OCI-LY3 (cell line): ENCODE measurements around the gene LMO1.

Experiments used
- EZH2phosphoT487 ChIP-seq: fragments of 200-600 bp; shearing (Covaris generic); IDR thresholded peaks from 2 replicates; pipeline ENCODE4 v1.6.1; 2018; ENCODE audit warnings: antibody characterized with exemption, mixed run types, low read depth
- TF ChIP-seq, protein P1 (sequence below): fragments of 200-600, 300-600 bp; sonication (generic); IDR thresholded peaks from 2 replicates; pipeline ENCODE4 v1.5.1; 2014; ENCODE audit warnings: antibody characterized with exemption, low read length, low read depth

GRCh38 chr11:8253566-8253965 lies 10.1 kb downstream of the LMO1 start:
- TF ChIP-seq, protein P1, sequence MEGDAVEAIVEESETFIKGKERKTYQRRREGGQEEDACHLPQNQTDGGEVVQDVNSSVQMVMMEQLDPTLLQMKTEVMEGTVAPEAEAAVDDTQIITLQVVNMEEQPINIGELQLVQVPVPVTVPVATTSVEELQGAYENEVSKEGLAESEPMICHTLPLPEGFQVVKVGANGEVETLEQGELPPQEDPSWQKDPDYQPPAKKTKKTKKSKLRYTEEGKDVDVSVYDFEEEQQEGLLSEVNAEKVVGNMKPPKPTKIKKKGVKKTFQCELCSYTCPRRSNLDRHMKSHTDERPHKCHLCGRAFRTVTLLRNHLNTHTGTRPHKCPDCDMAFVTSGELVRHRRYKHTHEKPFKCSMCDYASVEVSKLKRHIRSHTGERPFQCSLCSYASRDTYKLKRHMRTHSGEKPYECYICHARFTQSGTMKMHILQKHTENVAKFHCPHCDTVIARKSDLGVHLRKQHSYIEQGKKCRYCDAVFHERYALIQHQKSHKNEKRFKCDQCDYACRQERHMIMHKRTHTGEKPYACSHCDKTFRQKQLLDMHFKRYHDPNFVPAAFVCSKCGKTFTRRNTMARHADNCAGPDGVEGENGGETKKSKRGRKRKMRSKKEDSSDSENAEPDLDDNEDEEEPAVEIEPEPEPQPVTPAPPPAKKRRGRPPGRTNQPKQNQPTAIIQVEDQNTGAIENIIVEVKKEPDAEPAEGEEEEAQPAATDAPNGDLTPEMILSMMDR = no peak
- TF ChIP-seq EZH2phosphoT487 = no peak
